Uterus (tissue), 4 donors: ENCODE measurements around the gene KLF6. TPM values are rescaled to one million over a fixed set of nuclear protein-coding genes. Genes with fewer than 3 reads are reported as not detected.

Source experiments
- DNase-seq, 2 donors: peaks; one replicate each; pipeline ENCODE4 v3.0.0-alpha.2; 2019 to 2020
- H3K27ac ChIP-seq, 2 donors: fragments of 200-600 bp; sonication (generic); 1 replicate in 1 of 2; 2 replicates in 1 of 2; pipeline ENCODE4 v1.5.1; 2016 to 2018
- H3K27me3 ChIP-seq, 2 donors: fragments of 200-600 bp; sonication (generic); one replicate each; pipeline ENCODE4 v1.5.1; 2018 to 2019; ENCODE audit warnings: control low read depth in 1 of 2
- H3K36me3 ChIP-seq, 2 donors: fragments of 200-600 bp; sonication (generic); one replicate each; pipeline ENCODE4 v1.5.1; 2019; ENCODE audit warnings: control low read depth in 1 of 2
- H3K4me1 ChIP-seq, 2 donors: fragments of 200-600 bp; sonication (generic); one replicate each; pipeline ENCODE4 v1.5.1; 2018 to 2019; ENCODE audit warnings: control low read depth in 1 of 2
- H3K4me3 ChIP-seq, 2 donors: fragments of 200-600 bp; sonication (generic); 1 replicate in 1 of 2; 2 replicates in 1 of 2; pipeline ENCODE4 v1.5.1; 2018 to 2019; ENCODE audit warnings: mild to moderate bottlenecking in 1 of 2
- H3K9me3 ChIP-seq, 2 donors: fragments of 200-600 bp; sonication (generic); one replicate each; pipeline ENCODE4 v1.5.1; 2019; ENCODE audit warnings: control low read depth in 1 of 2
- CTCF ChIP-seq, 4 experiments: fragments of 200-600 bp in 2 of 4; fragments of 450-650 bp in 2 of 4; sonication (generic) in 2 of 4; IDR thresholded peaks; one replicate each; pipeline ENCODE4 v1.5.1; 2016 to 2019; ENCODE audit warnings: antibody characterized with exemption in 4 of 4, mild to moderate bottlenecking in 2 of 4, moderate library complexity in 1 of 4
- POLR2A ChIP-seq, 2 donors: fragments of 450-650 bp; IDR thresholded peaks; one replicate each; pipeline ENCODE4 v1.6.1; 2016; ENCODE audit warnings: antibody characterized with exemption in 2 of 2, mild to moderate bottlenecking in 1 of 2, moderate library complexity in 1 of 2
- intact Hi-C: fragments of 100-400 bp; cut with DNase I; formaldehyde crosslinking; loops from one replicate; pipeline ENCODE4 v1.15.1; 2023; ENCODE audit warnings: low total_unique reads
- total RNA-seq, 4 donors: library from RNA; depleted of rRNA in 3 of 4; stranded (reverse); fragments of >200 nt in 3 of 4; gene quantifications; one replicate each; pipeline versions ENCODE4 v1.1.0 to v1.2.4, GENCODE V29; 2014 to 2023
- donor health status: DM: yes; HTN: yes; CAD: no.

KLF6 gene
- 100 to 1,000 TPM in 2 of 4 donors, 10 to 100 TPM in 2; 47.9 to 128 (median 87.4) TPM for total RNA-seq

- Histone ChIP-seq H3K27ac (peak within 1 kb of the TSS; percentile 100), H3K9me3 (no peaks in the 10 kb centered on the region), H3K4me1 (no peaks in the 10 kb centered on the region), H3K36me3 (no peaks in the 10 kb centered on the region), H3K4me3 (peak within 1 kb of the TSS; percentile 86 to 93), H3K27me3 (no peaks in the 10 kb centered on the region)
- peak in 1 of 2 donors; percentile 81 for TF ChIP-seq POLR2A (IDR thresholded peaks at IDR 0.05)
- no peak for TF ChIP-seq CTCF (IDR thresholded peaks at IDR 0.05)
- DNase-seq: peak in 1 of 2 donors; percentile 69
- intact Hi-C loops: loop anchor here (10.0 kb wide), 1 partner anchor 460 kb away; no protein-coding TSS in a partner anchor
These were observed at the start of gene KLF6 for GRCh38 chr10:3784510-3785250. Gene KLF6, minus strand, starts transcription at chr10:3785209. Its CDS starts 195 bp downstream, at chr10:3785014.

DNA sequence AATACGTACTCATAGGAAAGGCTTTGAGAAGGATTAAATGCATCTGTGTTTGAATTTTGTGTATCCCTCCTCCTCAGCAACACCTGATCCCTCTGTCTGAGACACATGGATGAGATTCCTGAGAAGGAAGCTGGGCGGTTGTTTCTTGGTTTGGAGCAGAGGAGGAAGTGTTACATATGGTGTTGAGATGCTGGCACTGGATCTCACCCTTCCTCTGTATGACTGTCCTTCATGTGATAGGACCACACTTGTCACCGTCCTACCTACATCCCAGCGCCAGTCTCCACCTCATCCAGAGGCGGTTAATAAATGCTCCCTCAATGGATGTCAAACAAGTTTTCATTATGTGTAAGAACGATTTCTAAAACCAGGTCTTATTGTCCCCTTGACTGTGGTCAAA is 49.4 kb upstream of the KLF6 start:
- Histone ChIP-seq H3K4me3 (no peak overlapping the region), H3K27ac (no peak overlapping the region), H3K9me3 (no peaks in the 10 kb centered on the region), H3K4me1 (no peaks in the 10 kb centered on the region), H3K27me3 (no peaks in the 10 kb centered on the region), H3K36me3 (no peaks in the 10 kb centered on the region)
- TF ChIP-seq POLR2A (IDR thresholded peaks at IDR 0.05): no peak
- no peak for TF ChIP-seq CTCF (IDR thresholded peaks at IDR 0.05)
- intact Hi-C loops: no loop called here
- DNase-seq: no peak

GRCh38 chr10:3833046-3833445 is 48.0 kb upstream of the KLF6 start:
- intact Hi-C loops: no loop called here

DNA sequence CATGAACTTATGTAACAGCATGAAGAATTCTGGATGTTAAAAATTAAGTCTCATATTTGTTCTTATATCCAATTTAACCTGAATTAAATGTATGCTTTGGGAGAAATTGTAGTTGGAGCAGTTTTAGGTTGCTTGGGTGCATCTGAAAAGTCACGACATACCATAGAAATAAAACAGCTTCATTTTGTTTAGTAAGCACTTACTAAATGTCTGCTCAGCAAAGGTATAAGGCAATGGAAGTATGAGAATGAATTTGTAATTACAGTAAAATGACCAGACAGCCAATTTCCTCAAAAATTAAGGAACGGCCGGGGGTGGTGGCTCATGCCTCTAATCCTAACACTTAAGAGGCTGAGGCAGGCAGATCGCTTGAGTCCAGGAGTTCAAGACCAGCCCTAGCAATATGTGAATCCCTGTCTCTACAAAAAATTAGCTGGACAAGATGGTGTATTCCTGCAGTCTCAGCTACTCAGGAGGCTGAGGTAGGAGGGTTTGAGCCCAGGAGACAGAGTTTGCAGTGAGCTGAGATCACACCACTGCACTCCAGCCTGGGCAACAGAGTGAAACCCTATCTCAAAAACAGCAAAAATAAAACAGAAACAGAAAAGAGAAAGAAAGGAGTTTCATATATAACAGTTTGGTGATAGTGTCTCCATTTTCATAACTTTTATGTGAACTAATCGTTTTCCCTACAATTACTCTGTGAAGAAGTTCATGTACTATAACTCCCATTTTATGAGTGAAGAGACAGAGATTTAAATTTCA is 47.2 kb upstream of the KLF6 start:
- H3K4me3 ChIP-seq: no peak overlapping the region
- no peaks in the 10 kb centered on the region for H3K4me1 ChIP-seq
- TF ChIP-seq CTCF (IDR thresholded peaks at IDR 0.05) (no peak), POLR2A (IDR thresholded peaks at IDR 0.05) (no peak)
- H3K27ac ChIP-seq: no peak overlapping the region
- DNase-seq: no peak
- H3K36me3 ChIP-seq: no peaks in the 10 kb centered on the region
- intact Hi-C loops: no loop called here
- no peaks in the 10 kb centered on the region for H3K9me3 ChIP-seq
- no peaks in the 10 kb centered on the region for H3K27me3 ChIP-seq

More at GRCh38 chr10:3833046-3833445, 48.0 kb upstream of the KLF6 start:
- Histone ChIP-seq H3K27me3 (no peaks in the 10 kb centered on the region), H3K4me3 (no peak overlapping the region), H3K36me3 (no peaks in the 10 kb centered on the region), H3K27ac (no peak overlapping the region), H3K9me3 (no peaks in the 10 kb centered on the region), H3K4me1 (no peaks in the 10 kb centered on the region)
- no peak for DNase-seq
- no peak for TF ChIP-seq POLR2A (IDR thresholded peaks at IDR 0.05)

GRCh38 chr10:3831608-3832007 is 46.6 kb upstream of the KLF6 start:
- Histone ChIP-seq H3K27ac (no peak overlapping the region), H3K9me3 (no peaks in the 10 kb centered on the region), H3K36me3 (no peaks in the 10 kb centered on the region), H3K27me3 (no peaks in the 10 kb centered on the region), H3K4me1 (no peaks in the 10 kb centered on the region), H3K4me3 (no peak overlapping the region)
- DNase-seq: no peak
- intact Hi-C loops: no loop called here
- TF ChIP-seq POLR2A (IDR thresholded peaks at IDR 0.05) (no peak), CTCF (IDR thresholded peaks at IDR 0.05) (no peak)
